ENCODE data around the gene ADM5.

DNA sequence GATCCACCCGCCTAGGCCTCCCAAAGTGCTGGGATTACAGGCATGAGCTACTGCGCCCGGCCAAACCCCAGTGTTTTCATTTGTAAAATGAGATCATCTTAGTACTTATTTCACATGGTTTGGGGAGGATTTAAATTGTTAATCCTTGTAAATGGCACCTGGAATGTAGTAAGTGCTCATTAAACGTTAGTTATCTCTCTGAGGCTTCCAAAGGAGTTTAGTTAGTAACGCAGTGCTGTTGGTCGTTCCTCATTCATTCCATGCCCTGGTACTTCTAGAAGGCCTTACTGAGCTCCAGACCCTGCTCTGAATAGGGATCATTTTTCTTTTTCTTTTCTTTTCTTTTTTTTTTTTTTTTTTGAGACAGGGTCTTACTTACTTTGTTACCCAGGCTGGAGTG, 6.7 kb downstream of the ADM5 start:
- TF ChIP-seq EP300 (conservative IDR thresholded peaks at IDR 0.05; ENCODE audit: poor library complexity, severe bottlenecking) (no peak), TAF1 (IDR thresholded peaks at IDR 0.05; ENCODE audit: low read depth) (no peak), EZH2 (IDR thresholded peaks at IDR 0.05; ENCODE audit: borderline replicate concordance, insufficient read depth, low read length, poor library complexity, severe bottlenecking) (no peak), POLR2AphosphoS5 (IDR thresholded peaks at IDR 0.05) (no peak), MXI1 (conservative IDR thresholded peaks at IDR 0.05; ENCODE audit: poor library complexity, severe bottlenecking) (no peak), SMC3 (conservative IDR thresholded peaks at IDR 0.05; ENCODE audit: poor library complexity) (no peak), RAD21 (conservative IDR thresholded peaks at IDR 0.05) (no peak)
- TF ChIP-seq, protein P1, sequence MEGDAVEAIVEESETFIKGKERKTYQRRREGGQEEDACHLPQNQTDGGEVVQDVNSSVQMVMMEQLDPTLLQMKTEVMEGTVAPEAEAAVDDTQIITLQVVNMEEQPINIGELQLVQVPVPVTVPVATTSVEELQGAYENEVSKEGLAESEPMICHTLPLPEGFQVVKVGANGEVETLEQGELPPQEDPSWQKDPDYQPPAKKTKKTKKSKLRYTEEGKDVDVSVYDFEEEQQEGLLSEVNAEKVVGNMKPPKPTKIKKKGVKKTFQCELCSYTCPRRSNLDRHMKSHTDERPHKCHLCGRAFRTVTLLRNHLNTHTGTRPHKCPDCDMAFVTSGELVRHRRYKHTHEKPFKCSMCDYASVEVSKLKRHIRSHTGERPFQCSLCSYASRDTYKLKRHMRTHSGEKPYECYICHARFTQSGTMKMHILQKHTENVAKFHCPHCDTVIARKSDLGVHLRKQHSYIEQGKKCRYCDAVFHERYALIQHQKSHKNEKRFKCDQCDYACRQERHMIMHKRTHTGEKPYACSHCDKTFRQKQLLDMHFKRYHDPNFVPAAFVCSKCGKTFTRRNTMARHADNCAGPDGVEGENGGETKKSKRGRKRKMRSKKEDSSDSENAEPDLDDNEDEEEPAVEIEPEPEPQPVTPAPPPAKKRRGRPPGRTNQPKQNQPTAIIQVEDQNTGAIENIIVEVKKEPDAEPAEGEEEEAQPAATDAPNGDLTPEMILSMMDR (IDR thresholded peaks at IDR 0.05; ENCODE audit: poor library complexity, severe bottlenecking) = no peak
- TF ChIP-seq, protein P2, sequence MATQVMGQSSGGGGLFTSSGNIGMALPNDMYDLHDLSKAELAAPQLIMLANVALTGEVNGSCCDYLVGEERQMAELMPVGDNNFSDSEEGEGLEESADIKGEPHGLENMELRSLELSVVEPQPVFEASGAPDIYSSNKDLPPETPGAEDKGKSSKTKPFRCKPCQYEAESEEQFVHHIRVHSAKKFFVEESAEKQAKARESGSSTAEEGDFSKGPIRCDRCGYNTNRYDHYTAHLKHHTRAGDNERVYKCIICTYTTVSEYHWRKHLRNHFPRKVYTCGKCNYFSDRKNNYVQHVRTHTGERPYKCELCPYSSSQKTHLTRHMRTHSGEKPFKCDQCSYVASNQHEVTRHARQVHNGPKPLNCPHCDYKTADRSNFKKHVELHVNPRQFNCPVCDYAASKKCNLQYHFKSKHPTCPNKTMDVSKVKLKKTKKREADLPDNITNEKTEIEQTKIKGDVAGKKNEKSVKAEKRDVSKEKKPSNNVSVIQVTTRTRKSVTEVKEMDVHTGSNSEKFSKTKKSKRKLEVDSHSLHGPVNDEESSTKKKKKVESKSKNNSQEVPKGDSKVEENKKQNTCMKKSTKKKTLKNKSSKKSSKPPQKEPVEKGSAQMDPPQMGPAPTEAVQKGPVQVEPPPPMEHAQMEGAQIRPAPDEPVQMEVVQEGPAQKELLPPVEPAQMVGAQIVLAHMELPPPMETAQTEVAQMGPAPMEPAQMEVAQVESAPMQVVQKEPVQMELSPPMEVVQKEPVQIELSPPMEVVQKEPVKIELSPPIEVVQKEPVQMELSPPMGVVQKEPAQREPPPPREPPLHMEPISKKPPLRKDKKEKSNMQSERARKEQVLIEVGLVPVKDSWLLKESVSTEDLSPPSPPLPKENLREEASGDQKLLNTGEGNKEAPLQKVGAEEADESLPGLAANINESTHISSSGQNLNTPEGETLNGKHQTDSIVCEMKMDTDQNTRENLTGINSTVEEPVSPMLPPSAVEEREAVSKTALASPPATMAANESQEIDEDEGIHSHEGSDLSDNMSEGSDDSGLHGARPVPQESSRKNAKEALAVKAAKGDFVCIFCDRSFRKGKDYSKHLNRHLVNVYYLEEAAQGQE (IDR thresholded peaks at IDR 0.05; ENCODE audit: borderline replicate concordance) = no peak

Data from neural cell (in vitro differentiated cells).